Endothelial cell of umbilical vein (primary cell): ENCODE data around the gene TRPC6. TPM values are rescaled to one million over a fixed set of nuclear protein-coding genes. Genes with fewer than 3 reads are reported as not detected.

Source experiments
- BruUV-seq: library from RNA; stranded (reverse); fragments of 400-500 nt; replicated peaks from 2 replicates; lab custom pipeline; 2021; lab: Mats Ljungman, UMichigan
- CTCF ChIA-PET: fragments of 300-600, 350-600 bp; sonication (Branson Sonifier 250); formaldehyde crosslinking; loops from one replicate; lab custom pipeline; 2021; ENCODE audit warnings: antibody characterized with exemption, inconsistent platforms; lab: Charles Lee
- POLR2A ChIA-PET: fragments of 300-600, 350-600 bp; sonication (Branson Sonifier 250); formaldehyde crosslinking; loops from one replicate; lab custom pipeline; 2021; ENCODE audit warnings: antibody characterized with exemption, inconsistent platforms; lab: Charles Lee
- DNase-seq: peaks from one replicate; pipeline ENCODE4 v3.0.0-alpha.2; 2011; ENCODE audit warnings: low read depth, low spot score
- FAIRE-seq: peaks from 2 replicates; lab custom pipeline; 2011; peaks lifted over from hg19 to GRCh38; lab: Jason Lieb, UNC
- H2AFZ ChIP-seq: 2 replicates; pipeline ENCODE4 v1.6.0; 2012; ENCODE audit warnings: low read depth, low read length, control low read depth, inconsistent platforms
- H3K27ac ChIP-seq: 2 replicates; pipeline ENCODE4 v1.5.1; 2011; ENCODE audit warnings: low read depth, mild to moderate bottlenecking, control low read depth, low read length, moderate library complexity; ENCODE audit not compliant: insufficient read depth
- H3K27me3 ChIP-seq, 2 experiments: 2 replicates each; pipeline versions ENCODE4 v1.6.0 to v1.6.1; 2011; ENCODE audit warnings: low read length in 2 of 2, mixed read lengths in 1 of 2; ENCODE audit not compliant: control insufficient read depth in 2 of 2, insufficient read depth in 2 of 2
- H3K36me3 ChIP-seq, 2 experiments: 2 replicates in 1 of 2; 3 replicates in 1 of 2; pipeline ENCODE4 v1.5.1; 2011; ENCODE audit warnings: low read length in 2 of 2, mild to moderate bottlenecking in 1 of 2, moderate library complexity in 1 of 2; ENCODE audit not compliant: control insufficient read depth in 2 of 2, insufficient read depth in 2 of 2; ENCODE audit errors: extremely low read depth in 1 of 2
- H3K4me1 ChIP-seq: 3 replicates; pipeline ENCODE4 v1.5.1; 2011; ENCODE audit warnings: mild to moderate bottlenecking, low read length; ENCODE audit not compliant: control insufficient read depth, insufficient read depth; ENCODE audit errors: extremely low read depth
- H3K4me2 ChIP-seq: 2 replicates; pipeline ENCODE4 v1.6.1; 2011; ENCODE audit warnings: low read length, control low read depth, mixed read lengths; ENCODE audit not compliant: insufficient read depth
- H3K4me3 ChIP-seq, 3 experiments: fragments of 200-600 bp in 1 of 3; sonication (generic), shearing (Covaris generic) in 1 of 3; replicated peaks in 1 of 3; 2 replicates each; pipeline ENCODE4 v1.5.1; 2011 to 2016; ENCODE audit warnings: control low read depth in 3 of 3, low read length in 3 of 3, mild to moderate bottlenecking in 2 of 3, inconsistent platforms in 1 of 3, low read depth in 1 of 3, moderate library complexity in 1 of 3; ENCODE audit not compliant: insufficient read depth in 1 of 3
- H3K79me2 ChIP-seq: 2 replicates; pipeline ENCODE4 v1.6.0; 2012; ENCODE audit warnings: low read length, inconsistent platforms; ENCODE audit not compliant: control insufficient read depth, insufficient read depth
- H3K9ac ChIP-seq: replicated peaks from 2 replicates; pipeline ENCODE3; 2011; ENCODE audit warnings: low read length, control low read depth; ENCODE audit not compliant: insufficient read depth; ENCODE audit errors: extremely low read depth
- H3K9me1 ChIP-seq: replicated peaks from 3 replicates; pipeline ENCODE4 v1.6.0; 2011; ENCODE audit warnings: mild to moderate bottlenecking, low read length; ENCODE audit not compliant: control insufficient read depth, insufficient read depth; ENCODE audit errors: extremely low read depth
- H3K9me3 ChIP-seq: replicated peaks from 2 replicates; pipeline ENCODE4 v1.5.1; 2012; ENCODE audit warnings: low read length, inconsistent platforms; ENCODE audit not compliant: control insufficient read depth, insufficient read depth
- H4K20me1 ChIP-seq: replicated peaks from 2 replicates; pipeline ENCODE3; 2011; ENCODE audit warnings: mild to moderate bottlenecking, low read length; ENCODE audit not compliant: control insufficient read depth, insufficient read depth; ENCODE audit errors: extremely low read depth
- CTCF ChIP-seq, 2 donors: IDR thresholded peaks; 1 replicate in 1 of 2; 2 replicates in 1 of 2; pipeline ENCODE4 v1.5.1; 2011; ENCODE audit warnings: low read length in 2 of 2, mild to moderate bottlenecking in 2 of 2, moderate library complexity in 2 of 2, control low read depth in 1 of 2, inconsistent platforms in 1 of 2, low read depth in 1 of 2; ENCODE audit not compliant: insufficient read depth in 1 of 2; ENCODE audit errors: extremely low read depth in 1 of 2
- EZH2 ChIP-seq: IDR thresholded peaks from 2 replicates; pipeline ENCODE4 v1.6.1; 2012; ENCODE audit warnings: borderline replicate concordance, low read depth, mild to moderate bottlenecking, moderate library complexity, low read length, inconsistent platforms; ENCODE audit not compliant: severe bottlenecking
- FOS ChIP-seq: IDR thresholded peaks from 2 replicates; pipeline ENCODE4 v1.6.1; 2011; ENCODE audit warnings: mild to moderate bottlenecking, low read length, moderate library complexity, borderline replicate concordance; ENCODE audit not compliant: insufficient read depth
- GATA2 ChIP-seq: IDR thresholded peaks from 2 replicates; pipeline ENCODE4 v1.7.0; 2011; ENCODE audit warnings: low read depth, mild to moderate bottlenecking, moderate library complexity, mixed read lengths, low read length; ENCODE audit not compliant: insufficient read length, insufficient read depth
- JUN ChIP-seq: IDR thresholded peaks from 2 replicates; pipeline ENCODE4 v1.6.1; 2011; ENCODE audit warnings: borderline replicate concordance, low read depth; ENCODE audit not compliant: insufficient read length, insufficient read depth
- MAX ChIP-seq: IDR thresholded peaks from 2 replicates; pipeline ENCODE4 v1.6.1; 2011; ENCODE audit not compliant: insufficient read depth, insufficient read length
- MYC ChIP-seq: IDR thresholded peaks from one replicate; pipeline ENCODE4 v1.6.1; 2011; ENCODE audit warnings: mild to moderate bottlenecking, low read depth, low read length
- POLR2A ChIP-seq: IDR thresholded peaks from 2 replicates; pipeline ENCODE4 v1.6.1; 2012; ENCODE audit warnings: low read depth, mild to moderate bottlenecking, control low read depth, low read length
- POLR2AphosphoS5 ChIP-seq: IDR thresholded peaks from 2 replicates; pipeline ENCODE4 v1.6.1; 2012; ENCODE audit warnings: low read depth, mild to moderate bottlenecking, control low read depth, low read length, moderate library complexity; ENCODE audit not compliant: insufficient read depth
- dilution Hi-C: fragments of 300-500 bp; cut with MboI; formaldehyde crosslinking; loops from one replicate; pipeline ENCODE4 v1.15.0; 2019; ENCODE audit warnings: low sequenced_read_pairs; ENCODE audit not compliant: extremely low pct_ligation_motif_present
- intact Hi-C: fragments of 100-400 bp; cut with micrococcal nuclease; formaldehyde crosslinking; loops from one replicate; pipeline ENCODE4 v1.10.0; 2022
- polyA plus RNA-seq, 4 experiments: library from polyadenylated mRNA; depleted of rRNA in 3 of 4; stranded (reverse) in 3 of 4; unstranded in 1 of 4; fragments of >200 nt; gene quantifications; 2 replicates each; pipeline versions ENCODE4 v1.2.1 to v1.2.3, GENCODE V29; 2011 to 2012; ENCODE audit warnings: missing spikeins in 1 of 4
- total RNA-seq: library from RNA; stranded (reverse); gene quantifications from 2 replicates; pipeline ENCODE4 v1.2.3, GENCODE V29; 2021

TRPC6 gene
- total and polyA plus RNA-seq, 2 donors (not counting 3 experiments of a cell fraction or from before 2014, with no cell fraction given), result not detected

- Histone ChIP-seq H3K4me1 (no peaks in the 10 kb centered on the region), H3K9ac (no peak overlapping the region), H3K9me3 (no peaks in the 10 kb centered on the region), H2AFZ (no peak overlapping the region), H3K79me2 (no peaks in the 10 kb centered on the region), H3K4me2 (no peak overlapping the region), H4K20me1 (no peaks in the 10 kb centered on the region), H3K9me1 (no peaks in the 10 kb centered on the region), H3K27me3 (no peaks in the 10 kb centered on the region), H3K4me3 (no peak overlapping the region), H3K36me3 (no peaks in the 10 kb centered on the region), H3K27ac (no peak overlapping the region)
- CTCF ChIA-PET, result interaction anchor here (1.3 kb wide), 1 partner anchor 12 kb away, joined by 4 read pairs; no protein-coding TSS in a partner anchor
- no TSS peak for BruUV-seq
- POLR2A ChIA-PET, result no interaction called here
- FAIRE-seq (no peak), DNase-seq (no peak)
- intact Hi-C loops (no loop called here), dilution Hi-C loops (no loop called here)
- TF ChIP-seq CTCF (IDR thresholded peaks at IDR 0.05; ENCODE audit: extremely low read depth in 1 of 2, insufficient read depth in 1 of 2, low read depth in 1 of 2, low read length in 2 of 2), result no peak
- TF ChIP-seq FOS, result no peak
- TF ChIP-seq JUN, result no peak
- no peak for TF ChIP-seq MYC
- no peak for TF ChIP-seq EZH2
- no peak for TF ChIP-seq GATA2
- TF ChIP-seq MAX, result no peak
- no peak for TF ChIP-seq POLR2A
- TF ChIP-seq POLR2AphosphoS5, result no peak
These were observed 105.0 kb downstream of the TRPC6 start for GRCh38 chr11:101478587-101479369.
